Body of pancreas (tissue), 4 donors: ENCODE data around the gene SPATA22. TPM values are rescaled to one million over a fixed set of nuclear protein-coding genes. Genes with fewer than 3 reads are reported as not detected.
A peak's percentile ranks its signal among the peaks of the same experiment; 100 is the strongest.
"Not testable (repeated sequence)": the region's sequence is repeated elsewhere in the genome, so short reads cannot be mapped to it uniquely, and the experiment has no call there.

Experiments
- ATAC-seq: fragments of 150-250 bp; one replicate; pipeline ENCODE4 v1.9.1; 2016
- DNase-seq, 4 donors: peaks; one replicate each; pipeline ENCODE4 v3.0.0-alpha.2; 2019
- H3K27ac ChIP-seq, 4 donors: fragments of 200-600 bp; sonication (generic); 1 replicate in 3 of 4; 2 replicates in 1 of 4; pipeline versions ENCODE4 v1.5.1 to v1.6.1; 2016 to 2019; ENCODE audit warnings: mild to moderate bottlenecking in 1 of 4, mixed read lengths in 1 of 4, moderate library complexity in 1 of 4
- H3K27me3 ChIP-seq, 2 donors: fragments of 200-600 bp; sonication (generic); one replicate each; pipeline ENCODE4 v1.6.0; 2016; ENCODE audit warnings: mild to moderate bottlenecking in 1 of 2
- H3K36me3 ChIP-seq, 2 donors: fragments of 200-600 bp; sonication (generic); replicated peaks in 1 of 2; 2 replicates each; pipeline ENCODE4 v1.5.1; 2016; ENCODE audit warnings: low read depth in 2 of 2; ENCODE audit not compliant: insufficient read depth in 1 of 2
- H3K4me1 ChIP-seq: fragments of 200-600 bp; sonication (generic); one replicate; pipeline ENCODE4 v1.6.0; 2016
- H3K4me3 ChIP-seq, 2 donors: fragments of 200-600 bp; sonication (generic); 1 replicate in 1 of 2; 2 replicates in 1 of 2; pipeline ENCODE4 v1.5.1; 2016 to 2019
- H3K9me3 ChIP-seq, 3 donors: fragments of 200-600 bp; sonication (generic); 1 replicate in 2 of 3; 2 replicates in 1 of 3; pipeline ENCODE4 v1.5.1; 2016
- POLR2A ChIP-seq, 3 donors: fragments of 450-650 bp; IDR thresholded peaks; one replicate each; pipeline ENCODE4 v1.6.1; 2016; ENCODE audit warnings: antibody characterized with exemption in 3 of 3, mild to moderate bottlenecking in 2 of 3
- WGBS, 2 donors: methylation state at CpG; one replicate each; pipeline ENCODE4 v1.1.5; 2017; 5-methylcytosine and 5-hydroxymethylcytosine counted together
- intact Hi-C: fragments of 100-400 bp; cut with DNase I; formaldehyde crosslinking; loops from one replicate; pipeline ENCODE4 v1.15.1; 2023
- total RNA-seq, 2 donors: library from RNA; depleted of rRNA; stranded (reverse); fragments of >200 nt; gene quantifications; one replicate each; pipeline ENCODE4 v1.1.0, GENCODE V29; 2016
- TF ChIP-seq, protein P1 (sequence below), 7 experiments: fragments of 450-650 bp in 4 of 7; fragments of 200-600 bp in 3 of 7; sonication (generic) in 3 of 7; IDR thresholded peaks; one replicate each; pipeline ENCODE4 v1.5.1; 2016 to 2019; ENCODE audit warnings: antibody characterized with exemption in 7 of 7

The SPATA22 gene
- total RNA-seq, 2 donors from 2014 or later, result not detected

DNA sequence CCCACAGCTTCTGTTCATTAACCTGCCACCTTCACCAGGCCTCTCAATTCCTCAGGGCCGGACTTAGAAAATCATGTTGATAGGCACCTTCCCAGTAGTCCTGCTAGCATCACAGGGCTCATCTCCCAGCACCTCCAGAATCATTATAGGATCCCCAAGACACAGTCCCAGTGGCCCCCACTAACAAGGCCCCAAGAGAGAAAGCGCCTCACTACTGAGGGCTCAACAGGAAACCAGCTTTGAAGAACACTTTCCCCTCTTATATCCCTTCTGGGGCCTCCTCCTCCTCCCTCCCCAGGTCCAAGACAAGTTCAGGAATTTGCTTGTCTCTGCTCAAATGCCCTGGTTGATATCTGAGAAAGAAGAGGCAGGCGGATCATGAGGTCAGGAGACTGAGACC is 60.5 kb downstream of the SPATA22 start, which contains the start of gene OR3A3:
OR3A3 (plus strand) TSS at position 301 of the 400 bp plus-strand sequence.
- Histone ChIP-seq H3K4me1 (no peaks in the 10 kb centered on the region), H3K27me3 (no peaks in the 10 kb centered on the region), H3K4me3 (no peak within 1 kb of the TSS), H3K9me3 (no peaks in the 10 kb centered on the region), H3K36me3 (no peaks in the 10 kb centered on the region), H3K27ac (no peak within 1 kb of the TSS)
- intact Hi-C loops, result no loop called here
- DNase-seq (no peak), ATAC-seq (no peak)
- TF ChIP-seq, protein P1, sequence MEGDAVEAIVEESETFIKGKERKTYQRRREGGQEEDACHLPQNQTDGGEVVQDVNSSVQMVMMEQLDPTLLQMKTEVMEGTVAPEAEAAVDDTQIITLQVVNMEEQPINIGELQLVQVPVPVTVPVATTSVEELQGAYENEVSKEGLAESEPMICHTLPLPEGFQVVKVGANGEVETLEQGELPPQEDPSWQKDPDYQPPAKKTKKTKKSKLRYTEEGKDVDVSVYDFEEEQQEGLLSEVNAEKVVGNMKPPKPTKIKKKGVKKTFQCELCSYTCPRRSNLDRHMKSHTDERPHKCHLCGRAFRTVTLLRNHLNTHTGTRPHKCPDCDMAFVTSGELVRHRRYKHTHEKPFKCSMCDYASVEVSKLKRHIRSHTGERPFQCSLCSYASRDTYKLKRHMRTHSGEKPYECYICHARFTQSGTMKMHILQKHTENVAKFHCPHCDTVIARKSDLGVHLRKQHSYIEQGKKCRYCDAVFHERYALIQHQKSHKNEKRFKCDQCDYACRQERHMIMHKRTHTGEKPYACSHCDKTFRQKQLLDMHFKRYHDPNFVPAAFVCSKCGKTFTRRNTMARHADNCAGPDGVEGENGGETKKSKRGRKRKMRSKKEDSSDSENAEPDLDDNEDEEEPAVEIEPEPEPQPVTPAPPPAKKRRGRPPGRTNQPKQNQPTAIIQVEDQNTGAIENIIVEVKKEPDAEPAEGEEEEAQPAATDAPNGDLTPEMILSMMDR (IDR thresholded peaks at IDR 0.05), result no peak
- TF ChIP-seq POLR2A (IDR thresholded peaks at IDR 0.05), result no peak
- 67 to 69% methylated on average over 3 of the region's 3 CpGs for WGBS, 2 donors

- H3K4me3 ChIP-seq, ATAC-seq, intact Hi-C loops, H3K36me3 ChIP-seq, H3K27me3 ChIP-seq, H3K27ac ChIP-seq, DNase-seq, H3K4me1 ChIP-seq, H3K9me3 ChIP-seq: not testable (repeated sequence)
- 59 to 74% methylated on average over 1 of the region's 1 CpG for WGBS, 2 donors
Observed at GRCh38 chr17:3403856-3404255, 67.8 kb downstream of the SPATA22 start.

DNA sequence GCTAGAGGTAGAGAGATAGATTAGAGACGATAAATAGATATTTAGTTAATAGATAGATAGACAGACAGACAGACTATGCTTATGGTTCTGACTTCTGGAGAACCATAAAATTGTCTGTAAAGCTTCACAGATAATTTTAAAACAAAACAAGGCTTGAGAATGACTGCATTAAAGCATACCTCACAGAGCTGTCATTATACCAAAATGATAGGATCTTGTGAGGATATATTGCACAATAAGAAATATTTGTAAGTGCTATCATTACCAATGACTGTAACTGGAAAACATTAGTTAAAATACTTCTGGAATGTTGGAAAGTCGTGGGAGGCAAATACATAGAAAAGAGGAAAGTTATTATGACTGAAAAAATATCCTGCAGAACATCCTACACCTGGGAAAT is 69.8 kb downstream of the SPATA22 start:
- DNase-seq (no peak), ATAC-seq (no peak)
- Histone ChIP-seq H3K9me3 (no peaks in the 10 kb centered on the region), H3K27ac (no peak overlapping the region), H3K36me3 (no peaks in the 10 kb centered on the region), H3K4me1 (no peaks in the 10 kb centered on the region), H3K4me3 (no peak overlapping the region), H3K27me3 (no peaks in the 10 kb centered on the region)
- WGBS, 2 donors, result 32% methylated on average over 2 of the region's 2 CpGs
- TF ChIP-seq POLR2A (IDR thresholded peaks at IDR 0.05), result no peak
- TF ChIP-seq, protein P1 (IDR thresholded peaks at IDR 0.05), result no peak
- intact Hi-C loops, result no loop called here

- Histone ChIP-seq H3K36me3 (no peaks in the 10 kb centered on the region), H3K4me1 (no peaks in the 10 kb centered on the region), H3K27me3 (no peaks in the 10 kb centered on the region), H3K27ac (no peak overlapping the region), H3K9me3 (no peaks in the 10 kb centered on the region), H3K4me3 (no peak overlapping the region)
- ATAC-seq (no peak), DNase-seq (peak in 1 of 4 donors; percentile 9)
- intact Hi-C loops, result no loop called here
- TF ChIP-seq, protein P1 (IDR thresholded peaks at IDR 0.05), result no peak
- TF ChIP-seq POLR2A (IDR thresholded peaks at IDR 0.05), result no peak
- WGBS, 2 donors, result 44 to 46% methylated on average over 6 of the region's 6 CpGs
Observed at GRCh38 chr17:3400055-3400454, 71.6 kb downstream of the SPATA22 start.

- Histone ChIP-seq H3K27ac (no peak within 1 kb of the TSS), H3K4me3 (no peak within 1 kb of the TSS), H3K36me3 (no peaks in the 10 kb centered on the region), H3K27me3 (no peaks in the 10 kb centered on the region), H3K4me1 (no peaks in the 10 kb centered on the region), H3K9me3 (no peaks in the 10 kb centered on the region)
- no peak for ATAC-seq
- TF ChIP-seq, protein P1 (IDR thresholded peaks at IDR 0.05), result no peak
- no peak for TF ChIP-seq POLR2A (IDR thresholded peaks at IDR 0.05)
- DNase-seq, result no peak
- intact Hi-C loops, result no loop called here
- 75 to 83% methylated on average over 1 of the region's 1 CpG for WGBS, 2 donors
Observed at GRCh38 chr17:3398310-3398709, 73.3 kb downstream of the SPATA22 start, which contains the start of gene OR1E1. OR1E1 (minus strand) TSS chr17:3398410; CDS start chr17:3398410, 0 bp downstream.

GRCh38 chr17:3397801-3398200 is 73.8 kb downstream of the SPATA22 start:
- H3K27me3 ChIP-seq, H3K4me1 ChIP-seq, H3K36me3 ChIP-seq, H3K27ac ChIP-seq, ATAC-seq, intact Hi-C loops, DNase-seq, H3K4me3 ChIP-seq, H3K9me3 ChIP-seq: not testable (repeated sequence)
- WGBS, 2 donors, result 32 to 50% methylated on average over 5 to 7 of the region's 7 CpGs
